Measurements from ENCODE around the gene DHRSX.

DNA sequence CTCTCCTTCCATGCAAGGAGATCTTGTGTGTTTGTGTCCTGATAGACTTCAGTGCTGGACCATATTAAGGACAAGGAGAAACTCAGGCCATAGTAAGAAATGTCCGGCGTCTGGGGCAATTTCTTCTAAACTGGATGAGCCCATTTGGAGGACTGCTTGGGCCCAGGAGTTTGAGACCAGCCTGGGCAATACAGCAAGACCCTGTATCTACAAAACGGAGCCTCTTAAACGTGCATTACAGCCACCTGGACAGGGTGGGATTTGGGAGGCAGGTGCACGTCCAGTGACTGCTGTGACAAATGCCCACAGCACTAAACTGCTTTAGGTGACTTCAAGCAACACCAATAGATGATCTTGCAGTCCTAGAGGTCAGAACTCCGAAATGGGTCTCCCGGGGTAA, 311.9 kb downstream of the DHRSX start:
- TF ChIP-seq JUNB (IDR thresholded peaks at IDR 0.05) = no peak
- TF ChIP-seq POU2F2 (IDR thresholded peaks at IDR 0.05; ENCODE audit: borderline replicate concordance, low read depth, low read length) = no peak
- TF ChIP-seq, protein P1, sequence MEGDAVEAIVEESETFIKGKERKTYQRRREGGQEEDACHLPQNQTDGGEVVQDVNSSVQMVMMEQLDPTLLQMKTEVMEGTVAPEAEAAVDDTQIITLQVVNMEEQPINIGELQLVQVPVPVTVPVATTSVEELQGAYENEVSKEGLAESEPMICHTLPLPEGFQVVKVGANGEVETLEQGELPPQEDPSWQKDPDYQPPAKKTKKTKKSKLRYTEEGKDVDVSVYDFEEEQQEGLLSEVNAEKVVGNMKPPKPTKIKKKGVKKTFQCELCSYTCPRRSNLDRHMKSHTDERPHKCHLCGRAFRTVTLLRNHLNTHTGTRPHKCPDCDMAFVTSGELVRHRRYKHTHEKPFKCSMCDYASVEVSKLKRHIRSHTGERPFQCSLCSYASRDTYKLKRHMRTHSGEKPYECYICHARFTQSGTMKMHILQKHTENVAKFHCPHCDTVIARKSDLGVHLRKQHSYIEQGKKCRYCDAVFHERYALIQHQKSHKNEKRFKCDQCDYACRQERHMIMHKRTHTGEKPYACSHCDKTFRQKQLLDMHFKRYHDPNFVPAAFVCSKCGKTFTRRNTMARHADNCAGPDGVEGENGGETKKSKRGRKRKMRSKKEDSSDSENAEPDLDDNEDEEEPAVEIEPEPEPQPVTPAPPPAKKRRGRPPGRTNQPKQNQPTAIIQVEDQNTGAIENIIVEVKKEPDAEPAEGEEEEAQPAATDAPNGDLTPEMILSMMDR (IDR thresholded peaks at IDR 0.05 in 2 of 3, conservative IDR thresholded peaks at IDR 0.05 in 1 of 3; ENCODE audit: control insufficient read depth in 2 of 3, extremely low read depth in 1 of 3, insufficient read depth in 1 of 3, low read depth in 3 of 3, low read length in 3 of 3) = no peak
- no peak for TF ChIP-seq EP300 (IDR thresholded peaks at IDR 0.05; ENCODE audit: borderline replicate concordance in 1 of 2, control insufficient read depth in 1 of 2, low read depth in 2 of 2, low read length in 2 of 2)
- TF ChIP-seq REST (IDR thresholded peaks at IDR 0.05; ENCODE audit: low read depth, low read length) = no peak
- no peak for TF ChIP-seq ETV6 (conservative IDR thresholded peaks at IDR 0.05 in 1 of 2, IDR thresholded peaks at IDR 0.05 in 1 of 2; ENCODE audit: borderline replicate concordance in 1 of 2, low read depth in 1 of 2)
- no peak for TF ChIP-seq SIX5 (IDR thresholded peaks at IDR 0.05; ENCODE audit: low read depth, low read length, severe bottlenecking)
